ENCODE results near the gene MYH6. TPM values are rescaled to one million over a fixed set of nuclear protein-coding genes. Genes with fewer than 3 reads are reported as not detected.

MYH6 gene
- total RNA-seq, 2 donors from 2014 or later: 0.26 to 1.6 TPM

DNA sequence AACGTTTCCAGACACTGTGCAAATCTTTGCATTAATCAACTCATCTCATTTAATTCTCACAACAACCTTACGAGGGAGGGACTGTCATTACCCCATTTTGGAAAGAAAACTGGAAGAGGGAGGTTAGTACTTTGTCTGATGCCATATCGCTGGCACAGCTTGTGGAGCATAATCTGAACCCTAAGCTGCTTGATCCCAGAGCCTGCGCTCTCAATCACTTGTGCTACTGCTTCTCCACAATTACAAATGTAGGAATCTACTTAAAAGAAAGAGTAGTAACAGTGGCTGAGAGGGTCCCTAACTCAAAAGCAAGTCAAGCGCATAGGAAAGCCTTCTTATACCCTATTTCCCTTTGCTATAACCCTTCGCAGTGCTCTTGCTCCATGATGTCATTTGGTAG lies 46.3 kb downstream of the MYH6 start:
- intact Hi-C loops (cut with DNase I): no loop called here
- TF ChIP-seq POLR2A (IDR thresholded peaks at IDR 0.05) (no peak), CTCF (IDR thresholded peaks at IDR 0.05) (no peak)
- no peak overlapping the region for H3K27ac ChIP-seq
- H3K4me3 ChIP-seq: no peak overlapping the region
- no peak for ATAC-seq
- H3K9me3 ChIP-seq: no peaks in the 10 kb centered on the region
- no peak for DNase-seq
- H3K36me3 ChIP-seq (replicated peaks in 1 of 2; ENCODE audit: insufficient read depth in 1 of 2, low read depth in 2 of 2): no peaks in the 10 kb centered on the region
- H3K4me1 ChIP-seq: peaks cover 11% of the 10 kb centered on the region
- 68 to 80% methylated on average over 6 of the region's 6 CpGs for WGBS, 2 donors
- peaks cover 0 to 20% of the 10 kb centered on the region in 2 donors for H3K27me3 ChIP-seq

- Histone ChIP-seq H3K9me3 (no peaks in the 10 kb centered on the region), H3K27me3 (peaks cover 0 to 20% of the 10 kb centered on the region in 2 donors), H3K27ac (no peak overlapping the region), H3K36me3 (replicated peaks in 1 of 2; ENCODE audit: insufficient read depth in 1 of 2, low read depth in 2 of 2) (no peaks in the 10 kb centered on the region), H3K4me1 (peaks cover 11% of the 10 kb centered on the region), H3K4me3 (no peak overlapping the region)
- intact Hi-C loops (cut with DNase I): no loop called here
- ATAC-seq (no peak), DNase-seq (no peak)
- no peak for TF ChIP-seq CTCF (IDR thresholded peaks at IDR 0.05)
- no peak for TF ChIP-seq POLR2A (IDR thresholded peaks at IDR 0.05)
Measured at GRCh38 chr14:23361320-23361719, 46.8 kb downstream of the MYH6 start.

DNA sequence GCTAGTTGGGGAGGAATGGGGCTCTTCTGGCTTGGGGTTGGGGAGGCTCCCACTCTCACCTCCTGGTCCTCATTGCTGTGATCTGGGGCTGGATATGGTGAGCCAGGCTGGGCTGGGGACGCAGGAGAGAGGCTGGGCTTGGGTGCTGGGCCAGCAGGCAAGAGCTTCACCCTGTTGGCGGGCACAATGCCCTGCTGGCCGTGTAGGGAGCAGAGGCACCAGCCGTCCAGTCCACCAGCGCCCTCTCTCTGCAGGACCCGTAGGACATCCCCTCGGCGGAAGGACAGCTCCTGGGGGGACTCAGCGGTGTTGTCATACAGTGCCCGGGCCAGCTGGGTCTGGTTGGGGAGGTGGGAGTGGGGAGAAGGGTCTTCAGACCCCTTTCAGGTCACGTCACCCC lies 47.6 kb downstream of the MYH6 start:
- TF ChIP-seq POLR2A (IDR thresholded peaks at IDR 0.05): no peak
- TF ChIP-seq CTCF (IDR thresholded peaks at IDR 0.05): peak in 1 of 7 experiments; percentile 35
- no peaks in the 10 kb centered on the region for H3K9me3 ChIP-seq
- H3K36me3 ChIP-seq (replicated peaks in 1 of 2; ENCODE audit: insufficient read depth in 1 of 2, low read depth in 2 of 2): no peaks in the 10 kb centered on the region
- H3K27me3 ChIP-seq: peaks cover 0 to 14% of the 10 kb centered on the region in 2 donors
- no peak for ATAC-seq
- no peak overlapping the region for H3K4me3 ChIP-seq
- intact Hi-C loops (cut with DNase I): no loop called here
- no peak overlapping the region for H3K27ac ChIP-seq
- peak in 1 of 4 donors; percentile 21 for DNase-seq
- 75 to 80% methylated on average over 2 to 9 of the region's 11 CpGs for WGBS, 2 donors
- peaks cover 8% of the 10 kb centered on the region for H3K4me1 ChIP-seq

GRCh38 chr14:23359722-23360447 lies 48.2 kb downstream of the MYH6 start:
- intact Hi-C loops (cut with DNase I): no loop called here
- H3K36me3 ChIP-seq (replicated peaks in 1 of 2; ENCODE audit: insufficient read depth in 1 of 2, low read depth in 2 of 2): no peaks in the 10 kb centered on the region
- WGBS, 2 donors: 77 to 80% methylated on average over 19 to 22 of the region's 22 CpGs
- ATAC-seq (no peak), DNase-seq (no peak)
- no peak overlapping the region for H3K27ac ChIP-seq
- peaks cover 1% of the 10 kb centered on the region for H3K4me1 ChIP-seq
- peaks cover 0 to 8% of the 10 kb centered on the region in 2 donors for H3K27me3 ChIP-seq
- TF ChIP-seq POLR2A (IDR thresholded peaks at IDR 0.05) (no peak), CTCF (IDR thresholded peaks at IDR 0.05) (no peak)
- no peaks in the 10 kb centered on the region for H3K9me3 ChIP-seq
- H3K4me3 ChIP-seq: no peak overlapping the region

DNA sequence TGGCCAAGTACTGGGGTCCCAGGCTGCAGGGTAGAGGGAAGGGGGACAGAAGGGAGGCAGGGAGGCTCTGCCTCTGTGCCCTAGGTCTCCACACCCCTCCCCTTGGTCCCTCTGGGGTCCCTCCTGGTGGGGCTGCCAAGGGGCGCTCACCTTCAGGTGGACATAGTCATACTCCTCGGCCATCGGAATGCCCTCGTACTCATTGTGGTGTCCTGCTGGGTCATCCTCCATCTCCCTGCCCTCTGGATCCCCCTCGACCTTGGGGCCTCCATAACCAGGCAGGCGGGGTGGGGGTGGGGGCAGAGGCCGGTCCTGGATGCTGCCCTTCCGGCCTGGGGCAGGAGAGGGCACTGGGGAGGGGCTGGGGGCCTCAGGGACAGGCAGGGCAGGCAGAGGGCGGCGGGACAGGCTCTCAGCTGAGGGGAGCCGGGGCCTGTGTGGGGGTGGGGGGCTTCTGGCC lies 48.9 kb downstream of the MYH6 start:
- no peak for ATAC-seq
- TF ChIP-seq CTCF (IDR thresholded peaks at IDR 0.05): no peak
- no peak for TF ChIP-seq POLR2A (IDR thresholded peaks at IDR 0.05)
- H3K9me3 ChIP-seq: no peaks in the 10 kb centered on the region
- H3K36me3 ChIP-seq (replicated peaks in 1 of 2; ENCODE audit: insufficient read depth in 1 of 2, low read depth in 2 of 2): no peaks in the 10 kb centered on the region
- no peaks in the 10 kb centered on the region for H3K4me1 ChIP-seq
- no peak for DNase-seq
- H3K27ac ChIP-seq: no peak overlapping the region
- WGBS, 2 donors: 75 to 83% methylated on average over 5 to 11 of the region's 11 CpGs
- no peak overlapping the region for H3K4me3 ChIP-seq
- intact Hi-C loops (cut with DNase I): no loop called here
- peaks cover 0 to 3% of the 10 kb centered on the region in 2 donors for H3K27me3 ChIP-seq

Data from body of pancreas (tissue), 4 donors.